Endometrium (tissue), 2 donors: ENCODE results near the gene SDK2.
"Not testable (repeated sequence)": the region's sequence is repeated elsewhere in the genome, so short reads cannot be mapped to it uniquely, and the experiment has no call there.

Experiments
- FAIRE-seq: peaks from 2 replicates; lab custom pipeline; 2012; peaks lifted over from hg19 to GRCh38; lab: Jason Lieb, UNC
- donor health status: control.
- donor health status: control.

The SDK2 gene

GRCh38 chr17:73453494-73453893, 190.8 kb downstream of the SDK2 start:
- not testable (repeated sequence) for FAIRE-seq

- FAIRE-seq: no peak
These were observed 191.2 kb downstream of the SDK2 start for GRCh38 chr17:73453090-73453489.

- no peak for FAIRE-seq
These were observed 192.2 kb downstream of the SDK2 start for GRCh38 chr17:73452009-73452408.

GRCh38 chr17:73447319-73447718, 196.9 kb downstream of the SDK2 start:
- no peak for FAIRE-seq

GRCh38 chr17:73446617-73447016, 197.6 kb downstream of the SDK2 start:
- FAIRE-seq: no peak

GRCh38 chr17:73445466-73445865, 198.8 kb downstream of the SDK2 start:
- no peak for FAIRE-seq

GRCh38 chr17:73444021-73444420, 200.2 kb downstream of the SDK2 start:
- no peak for FAIRE-seq

- FAIRE-seq: no peak
These were observed 204.6 kb downstream of the SDK2 start for GRCh38 chr17:73439597-73439996.

- no peak for FAIRE-seq
These were observed 206.4 kb downstream of the SDK2 start for GRCh38 chr17:73437826-73438225.

- FAIRE-seq: no peak
These were observed 207.3 kb downstream of the SDK2 start for GRCh38 chr17:73436954-73437353.

GRCh38 chr17:73435412-73435811, 208.8 kb downstream of the SDK2 start:
- no peak for FAIRE-seq

- FAIRE-seq: no peak
These were observed 210.1 kb downstream of the SDK2 start for GRCh38 chr17:73434154-73434553.

GRCh38 chr17:73433501-73433900, 210.7 kb downstream of the SDK2 start:
- FAIRE-seq: no peak

- FAIRE-seq: no peak
These were observed 211.5 kb downstream of the SDK2 start for GRCh38 chr17:73432624-73433190.

- no peak for FAIRE-seq
These were observed 212.6 kb downstream of the SDK2 start for GRCh38 chr17:73431401-73432205.

GRCh38 chr17:73430848-73431247, 213.4 kb downstream of the SDK2 start:
- no peak for FAIRE-seq

- FAIRE-seq: no peak
These were observed 214.0 kb downstream of the SDK2 start for GRCh38 chr17:73430165-73430680.

- peak; percentile 41 for FAIRE-seq
These were observed 214.6 kb downstream of the SDK2 start for GRCh38 chr17:73429440-73430164.

- FAIRE-seq: no peak
These were observed 217.0 kb downstream of the SDK2 start for GRCh38 chr17:73427198-73427597.

- FAIRE-seq: no peak
These were observed 219.7 kb downstream of the SDK2 start for GRCh38 chr17:73424571-73424970.

GRCh38 chr17:73423806-73424205, 220.4 kb downstream of the SDK2 start:
- no peak for FAIRE-seq

- FAIRE-seq: no peak
These were observed 221.0 kb downstream of the SDK2 start for GRCh38 chr17:73423159-73423715.

- FAIRE-seq: no peak
These were observed 222.1 kb downstream of the SDK2 start for GRCh38 chr17:73422121-73422520.
